Effector memory CD8-positive, alpha-beta T cell (primary cell): ENCODE results near the gene AMFR.
A peak's percentile ranks its signal among the peaks of the same experiment; 100 is the strongest.

Experiments
- ATAC-seq: fragments of 150-1000 bp; cut with Tn5 transposase; replicated peaks from 2 replicates; pipeline ENCODE4 v1.10.0; 2021; ENCODE audit warnings: mild to moderate bottlenecking, moderate library complexity
- DNase-seq, 3 experiments: peaks; one replicate each; pipeline ENCODE4 v3.0.0; 2021
- H3K27ac Mint-ChIP-seq, 2 donors: one replicate each; pipeline ENCODE4 v1.8.0; 2022; ENCODE audit warnings: mild to moderate bottlenecking in 2 of 2, mixed read lengths in 2 of 2, moderate library complexity in 2 of 2
- H3K27me3 Mint-ChIP-seq, 2 donors: one replicate each; pipeline ENCODE4 v1.8.0; 2022; ENCODE audit warnings: mixed read lengths in 2 of 2
- H3K36me3 Mint-ChIP-seq: one replicate; pipeline ENCODE4 v1.8.0; 2022; ENCODE audit warnings: mild to moderate bottlenecking, moderate library complexity, mixed read lengths; ENCODE audit not compliant: insufficient read depth
- H3K4me1 Mint-ChIP-seq, 2 donors: one replicate each; pipeline ENCODE4 v1.8.0; 2022; ENCODE audit warnings: low read depth in 2 of 2, mixed read lengths in 2 of 2
- H3K4me3 Mint-ChIP-seq, 2 donors: one replicate each; pipeline ENCODE4 v1.8.0; 2022; ENCODE audit warnings: mild to moderate bottlenecking in 2 of 2, mixed read lengths in 2 of 2, moderate library complexity in 2 of 2
- H3K9me3 Mint-ChIP-seq, 2 donors: one replicate each; pipeline ENCODE4 v1.8.0; 2022; ENCODE audit warnings: mixed read lengths in 2 of 2

AMFR gene

GRCh38 chr16:56362057-56362655 lies 63.2 kb downstream of the AMFR start:
- no peaks in the 10 kb centered on the region for H3K9me3 Mint-ChIP-seq
- H3K4me1 Mint-ChIP-seq, result peaks cover 3 to 7% of the 10 kb centered on the region in 2 donors
- H3K4me3 Mint-ChIP-seq, result no peak overlapping the region
- H3K36me3 Mint-ChIP-seq, result peaks cover 39% of the 10 kb centered on the region
- no peak for DNase-seq
- ATAC-seq, result no peak
- peak overlapping the region in 1 of 2 donors; percentile 59 for H3K27ac Mint-ChIP-seq
- H3K27me3 Mint-ChIP-seq, result no peaks in the 10 kb centered on the region

- H3K27ac Mint-ChIP-seq, result peak overlapping the region; percentile 57 to 81
- no peaks in the 10 kb centered on the region for H3K9me3 Mint-ChIP-seq
- ATAC-seq (no peak), DNase-seq (no peak)
- H3K4me3 Mint-ChIP-seq, result no peak overlapping the region
- peaks cover 28% of the 10 kb centered on the region for H3K36me3 Mint-ChIP-seq
- H3K27me3 Mint-ChIP-seq, result no peaks in the 10 kb centered on the region
- H3K4me1 Mint-ChIP-seq, result peaks cover 15 to 17% of the 10 kb centered on the region in 2 donors
Measured at GRCh38 chr16:56360117-56361008, 65.0 kb downstream of the AMFR start.

GRCh38 chr16:56357765-56358322 lies 67.5 kb downstream of the AMFR start:
- peaks cover 15 to 20% of the 10 kb centered on the region in 2 donors for H3K4me1 Mint-ChIP-seq
- H3K27ac Mint-ChIP-seq, result peak overlapping the region; percentile 94 to 96
- no peak for DNase-seq
- H3K36me3 Mint-ChIP-seq, result peaks cover 10% of the 10 kb centered on the region
- ATAC-seq, result no peak
- no peaks in the 10 kb centered on the region for H3K27me3 Mint-ChIP-seq
- peak overlapping the region; percentile 57 to 86 for H3K4me3 Mint-ChIP-seq
- no peaks in the 10 kb centered on the region for H3K9me3 Mint-ChIP-seq

- ATAC-seq, result no peak
- peak overlapping the region; percentile 86 to 92 for H3K4me3 Mint-ChIP-seq
Measured at GRCh38 chr16:56357241-56357764, 68.0 kb downstream of the AMFR start.

GRCh38 chr16:56356276-56357240 lies 68.8 kb downstream of the AMFR start:
- Mint-ChIP-seq H3K27ac (peak overlapping the region; percentile 94 to 96), H3K4me1 (peaks cover 15 to 22% of the 10 kb centered on the region in 2 donors), H3K9me3 (no peaks in the 10 kb centered on the region), H3K36me3 (peaks cover 4% of the 10 kb centered on the region), H3K27me3 (no peaks in the 10 kb centered on the region), H3K4me3 (peak overlapping the region; percentile 86 to 92)
- ATAC-seq (peak; percentile 92), DNase-seq (peak; percentile 36 to 47 (median 47))

More at GRCh38 chr16:56357241-56357764, 68.0 kb downstream of the AMFR start:
- no peak for DNase-seq
- H3K4me1 Mint-ChIP-seq, result peaks cover 15 to 20% of the 10 kb centered on the region in 2 donors
- peak overlapping the region; percentile 94 to 96 for H3K27ac Mint-ChIP-seq
- H3K27me3 Mint-ChIP-seq, result no peaks in the 10 kb centered on the region
- peaks cover 8% of the 10 kb centered on the region for H3K36me3 Mint-ChIP-seq
- H3K9me3 Mint-ChIP-seq, result no peaks in the 10 kb centered on the region

GRCh38 chr16:56355786-56356275 lies 69.5 kb downstream of the AMFR start:
- H3K27ac Mint-ChIP-seq, result peak overlapping the region; percentile 94 to 96
- ATAC-seq (no peak), DNase-seq (no peak)
- H3K9me3 Mint-ChIP-seq, result no peaks in the 10 kb centered on the region
- H3K4me3 Mint-ChIP-seq, result peak overlapping the region; percentile 86 to 92
- H3K4me1 Mint-ChIP-seq, result peaks cover 15 to 22% of the 10 kb centered on the region in 2 donors
- no peaks in the 10 kb centered on the region for H3K27me3 Mint-ChIP-seq
- H3K36me3 Mint-ChIP-seq, result peaks cover under 1% of the 10 kb centered on the region

- Mint-ChIP-seq H3K27ac (peak overlapping the region in 1 of 2 donors; percentile 94), H3K4me3 (peak overlapping the region in 1 of 2 donors; percentile 92), H3K27me3 (no peaks in the 10 kb centered on the region), H3K4me1 (peaks cover 15 to 22% of the 10 kb centered on the region in 2 donors), H3K36me3 (no peaks in the 10 kb centered on the region), H3K9me3 (no peaks in the 10 kb centered on the region)
- no peak for ATAC-seq
- DNase-seq, result no peak
Measured at GRCh38 chr16:56355221-56355620, 70.1 kb downstream of the AMFR start.

GRCh38 chr16:56354746-56355145 lies 70.6 kb downstream of the AMFR start:
- H3K36me3 Mint-ChIP-seq, result no peaks in the 10 kb centered on the region
- no peaks in the 10 kb centered on the region for H3K9me3 Mint-ChIP-seq
- no peaks in the 10 kb centered on the region for H3K27me3 Mint-ChIP-seq
- no peak overlapping the region for H3K27ac Mint-ChIP-seq
- ATAC-seq (no peak), DNase-seq (no peak)
- peaks cover 15 to 22% of the 10 kb centered on the region in 2 donors for H3K4me1 Mint-ChIP-seq
- H3K4me3 Mint-ChIP-seq, result no peak overlapping the region

GRCh38 chr16:56354016-56354415 lies 71.3 kb downstream of the AMFR start:
- no peaks in the 10 kb centered on the region for H3K27me3 Mint-ChIP-seq
- H3K4me3 Mint-ChIP-seq, result no peak overlapping the region
- ATAC-seq, result no peak
- no peak for DNase-seq
- peaks cover 15 to 22% of the 10 kb centered on the region in 2 donors for H3K4me1 Mint-ChIP-seq
- no peak overlapping the region for H3K27ac Mint-ChIP-seq
- no peaks in the 10 kb centered on the region for H3K9me3 Mint-ChIP-seq
- H3K36me3 Mint-ChIP-seq, result no peaks in the 10 kb centered on the region

- H3K27ac Mint-ChIP-seq, result peak overlapping the region in 1 of 2 donors; percentile 8
- no peak overlapping the region for H3K4me3 Mint-ChIP-seq
- H3K36me3 Mint-ChIP-seq, result no peaks in the 10 kb centered on the region
- no peak for ATAC-seq
- no peaks in the 10 kb centered on the region for H3K27me3 Mint-ChIP-seq
- peaks cover 15 to 22% of the 10 kb centered on the region in 2 donors for H3K4me1 Mint-ChIP-seq
- H3K9me3 Mint-ChIP-seq, result no peaks in the 10 kb centered on the region
- no peak for DNase-seq
Measured at GRCh38 chr16:56353054-56353921, 72.1 kb downstream of the AMFR start.

- no peak overlapping the region for H3K4me3 Mint-ChIP-seq
- peak overlapping the region in 1 of 2 donors; percentile 8 for H3K27ac Mint-ChIP-seq
- H3K4me1 Mint-ChIP-seq, result peaks cover 15 to 17% of the 10 kb centered on the region in 2 donors
- ATAC-seq, result no peak
- no peak for DNase-seq
- H3K9me3 Mint-ChIP-seq, result no peaks in the 10 kb centered on the region
- H3K27me3 Mint-ChIP-seq, result no peaks in the 10 kb centered on the region
- H3K36me3 Mint-ChIP-seq, result no peaks in the 10 kb centered on the region
Measured at GRCh38 chr16:56352351-56353053, 72.8 kb downstream of the AMFR start.
